GM18870 (cell line): ENCODE results near the gene MYADM.

Experiments used
- ATAC-seq: cut with Tn5 transposase; IDR thresholded peaks from one replicate; pipeline ENCODE4 v1.9.1; 2021; ENCODE audit warnings: moderate library complexity; ENCODE audit not compliant: unreplicated experiment

The MYADM gene

GRCh38 chr19:53883231-53883661, 15.6 kb downstream of the MYADM start:
- ATAC-seq = no peak

GRCh38 chr19:53883741-53884140, 16.1 kb downstream of the MYADM start:
- no peak for ATAC-seq

GRCh38 chr19:53884256-53884655, 16.6 kb downstream of the MYADM start:
- no peak for ATAC-seq

GRCh38 chr19:53885036-53885435, 17.4 kb downstream of the MYADM start:
- ATAC-seq = no peak

- no peak for ATAC-seq
These were observed 24.8 kb downstream of the MYADM start for GRCh38 chr19:53892301-53892980.

- ATAC-seq = no peak
These were observed 25.3 kb downstream of the MYADM start for GRCh38 chr19:53892981-53893325.

- ATAC-seq = no peak
These were observed 27.0 kb downstream of the MYADM start for GRCh38 chr19:53894707-53895106.

GRCh38 chr19:53896682-53897081, 29.0 kb downstream of the MYADM start:
- ATAC-seq = no peak

- no peak for ATAC-seq
These were observed 29.8 kb downstream of the MYADM start for GRCh38 chr19:53897459-53897858.

- ATAC-seq = no peak
These were observed 30.5 kb downstream of the MYADM start for GRCh38 chr19:53898166-53898565.

- no peak for ATAC-seq
These were observed 31.1 kb downstream of the MYADM start for GRCh38 chr19:53898636-53899341.

- ATAC-seq = no peak
These were observed 32.6 kb downstream of the MYADM start for GRCh38 chr19:53900191-53900860.

- ATAC-seq = no peak
These were observed 35.5 kb downstream of the MYADM start for GRCh38 chr19:53903055-53903680.

GRCh38 chr19:53904909-53905308, 37.2 kb downstream of the MYADM start:
- ATAC-seq = no peak

- no peak for ATAC-seq
These were observed 38.1 kb downstream of the MYADM start for GRCh38 chr19:53905787-53906186.

GRCh38 chr19:53906211-53907192, 38.8 kb downstream of the MYADM start:
- no peak for ATAC-seq

- no peak for ATAC-seq
These were observed 39.5 kb downstream of the MYADM start for GRCh38 chr19:53907193-53907581.

- no peak for ATAC-seq
These were observed 40.0 kb downstream of the MYADM start for GRCh38 chr19:53907690-53908089.

GRCh38 chr19:53908106-53908934, 40.6 kb downstream of the MYADM start:
- ATAC-seq = no peak
